ENCODE data around the gene LRMDA.

The LRMDA gene

DNA sequence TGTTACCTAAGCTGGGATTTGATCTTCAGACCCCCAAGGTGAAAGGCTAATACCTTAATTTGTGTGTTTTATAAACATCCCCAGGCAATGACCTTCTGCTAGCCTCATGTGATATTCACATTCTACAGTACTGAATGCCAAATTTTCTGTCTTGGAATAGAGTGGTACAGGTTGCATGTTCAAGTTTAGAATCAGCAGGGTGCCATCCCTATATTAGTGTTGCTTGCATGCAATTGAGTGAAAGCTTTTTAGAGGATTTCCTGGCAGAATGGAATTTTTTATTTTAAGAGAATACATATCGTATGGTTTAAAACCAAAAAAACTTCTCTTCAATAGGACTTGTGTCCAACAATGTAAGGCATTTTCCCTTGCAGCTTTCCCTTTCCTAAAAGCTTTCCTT is 107.3 kb downstream of the LRMDA start:
- DNase-seq (ENCODE audit: low read depth, low spot score), result no peak

DNA sequence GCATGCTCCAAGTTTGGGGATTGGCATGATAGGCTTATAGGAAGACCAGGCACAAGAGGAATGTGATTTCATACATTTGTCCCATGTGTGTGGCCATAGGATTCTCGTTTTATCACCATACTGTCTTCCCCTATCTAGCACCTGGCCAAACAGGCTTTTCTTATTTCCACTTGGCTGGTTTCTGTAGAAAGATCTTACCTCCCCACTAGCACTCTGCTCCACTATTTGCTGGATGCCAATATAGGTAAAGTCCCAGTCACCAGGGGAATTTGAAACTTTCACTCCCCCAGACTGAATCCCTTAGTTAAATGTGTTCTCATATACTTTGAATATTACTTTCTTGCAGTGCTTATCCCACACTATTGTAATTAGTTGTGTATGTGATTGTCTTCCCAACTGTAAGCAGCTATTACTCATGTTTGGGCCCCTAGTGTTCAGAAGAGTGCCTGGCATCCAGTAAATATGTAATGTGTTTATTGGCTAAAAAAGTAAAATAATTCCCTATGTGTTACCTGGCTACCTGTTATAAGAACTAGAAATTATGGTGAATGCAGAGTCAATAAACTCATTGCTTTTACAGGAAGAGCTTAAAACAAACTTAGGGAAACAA is 109.0 kb downstream of the LRMDA start:
- DNase-seq (ENCODE audit: low read depth, low spot score), result no peak

GRCh38 chr10:75540981-75541380 is 109.6 kb downstream of the LRMDA start:
- no peak for DNase-seq (ENCODE audit: low read depth, low spot score)

GRCh38 chr10:75541411-75541810 is 110.0 kb downstream of the LRMDA start:
- no peak for DNase-seq (ENCODE audit: low read depth, low spot score)

DNA sequence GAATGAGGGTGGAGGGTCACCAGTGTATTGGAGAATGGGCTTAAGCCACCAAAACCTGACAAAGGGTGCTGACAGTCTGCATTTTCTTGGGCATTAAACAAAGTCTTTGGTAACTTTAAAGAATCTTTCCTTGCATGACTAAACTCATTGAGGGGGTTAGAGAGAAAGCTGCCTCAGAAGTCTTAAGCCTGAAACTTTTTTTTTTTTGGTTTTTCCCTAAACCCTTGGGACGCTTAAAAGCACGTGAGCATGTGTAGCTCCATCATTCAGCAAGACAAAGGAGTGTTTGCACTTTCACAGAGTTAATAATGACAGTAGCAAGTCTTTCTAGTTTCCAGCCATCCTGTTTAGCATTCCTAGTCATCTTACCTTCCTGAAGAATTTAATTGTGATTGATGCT is 110.7 kb downstream of the LRMDA start:
- peak; percentile 34 for DNase-seq (ENCODE audit: low read depth, low spot score)

GRCh38 chr10:75542906-75543305 is 111.5 kb downstream of the LRMDA start:
- peak; percentile 68 for DNase-seq (ENCODE audit: low read depth, low spot score)

GRCh38 chr10:75544386-75544785 is 113.0 kb downstream of the LRMDA start:
- DNase-seq (ENCODE audit: low read depth, low spot score), result no peak

- no peak for DNase-seq (ENCODE audit: low read depth, low spot score)
Measured at GRCh38 chr10:75544993-75545706, 113.7 kb downstream of the LRMDA start.

DNA sequence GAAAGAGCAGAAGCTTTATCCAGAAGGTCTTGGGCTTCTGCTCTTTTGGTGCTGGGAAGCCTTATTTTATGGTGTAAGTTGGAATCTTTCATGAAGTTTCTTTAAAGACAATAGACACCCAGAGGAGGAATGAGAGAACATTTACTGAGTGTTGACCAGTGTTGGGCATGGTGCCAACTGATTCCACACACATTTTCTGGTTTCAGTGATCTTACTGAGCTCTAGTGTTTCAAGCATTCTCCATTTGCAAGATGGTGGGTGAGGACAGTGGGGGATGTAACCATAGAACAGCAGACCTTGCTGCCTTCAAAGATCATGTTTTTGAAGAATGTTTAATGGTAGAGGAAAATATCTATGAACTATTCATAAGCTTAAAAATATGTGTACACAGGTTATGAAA is 114.6 kb downstream of the LRMDA start:
- no peak for DNase-seq (ENCODE audit: low read depth, low spot score)

GRCh38 chr10:75547391-75548298 is 116.2 kb downstream of the LRMDA start:
- DNase-seq (ENCODE audit: low read depth, low spot score), result peak; percentile 16

- DNase-seq (ENCODE audit: low read depth, low spot score), result no peak
Measured at GRCh38 chr10:75548356-75548755, 116.9 kb downstream of the LRMDA start.

DNA sequence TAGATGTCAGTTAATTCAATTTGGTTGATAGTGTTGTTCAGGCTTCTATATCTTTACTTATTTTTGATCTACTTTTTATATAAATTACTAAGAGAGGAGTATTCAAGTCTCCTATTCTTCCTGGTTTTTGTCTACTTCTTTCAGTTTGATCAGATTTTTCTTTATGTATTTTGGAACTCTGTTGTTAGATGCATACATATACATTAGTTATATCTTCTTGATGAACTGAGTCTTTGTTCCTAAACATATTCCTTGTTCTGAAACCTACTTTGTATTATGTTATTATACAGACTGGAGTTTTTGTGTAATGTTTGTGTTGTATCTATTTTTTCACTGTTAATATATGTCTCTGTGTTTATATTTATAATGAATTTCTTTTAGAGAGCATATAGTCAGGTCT is 118.8 kb downstream of the LRMDA start:
- no peak for DNase-seq (ENCODE audit: low read depth, low spot score)

GRCh38 chr10:75552171-75552570 is 120.7 kb downstream of the LRMDA start:
- no peak for DNase-seq (ENCODE audit: low read depth, low spot score)

DNA sequence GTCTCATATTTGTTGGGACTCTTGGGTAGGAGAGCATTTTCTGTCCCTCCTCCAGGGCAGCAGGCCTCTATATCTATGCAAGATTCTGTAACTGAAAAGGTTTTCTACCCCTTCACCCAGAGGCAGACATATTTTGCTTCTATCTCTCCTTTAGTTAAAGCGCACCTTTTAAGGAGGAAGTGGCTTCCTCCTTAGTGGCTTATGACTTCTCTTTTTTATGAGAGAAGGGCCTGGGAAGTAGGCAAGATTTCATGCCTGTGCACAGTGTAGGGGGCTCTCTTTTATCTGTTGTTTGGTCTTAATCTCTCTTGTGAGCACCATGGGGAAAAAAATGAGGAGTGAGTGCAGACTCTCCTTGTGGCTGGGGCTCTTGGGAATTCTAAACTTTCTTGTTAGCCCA is 122.1 kb downstream of the LRMDA start:
- DNase-seq (ENCODE audit: low read depth, low spot score), result no peak

DNA sequence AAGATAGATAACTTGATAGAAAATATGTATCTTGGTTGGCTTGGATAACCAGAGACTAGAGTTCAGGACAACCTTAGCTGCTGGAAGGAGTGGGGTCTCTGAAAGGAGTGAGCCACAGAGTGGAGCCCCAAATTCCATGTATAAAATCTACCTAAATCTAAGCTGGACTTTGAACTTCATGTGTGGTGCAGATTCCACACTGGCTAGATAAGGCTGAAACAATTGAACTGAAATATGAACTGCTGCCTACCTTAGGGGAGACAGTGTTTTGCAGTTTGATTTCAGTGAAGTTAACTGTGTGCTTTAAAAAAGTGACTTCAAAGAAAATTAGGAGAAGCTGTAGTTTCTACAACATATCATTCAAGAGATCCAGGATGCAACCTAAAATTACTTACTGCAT is 123.9 kb downstream of the LRMDA start:
- DNase-seq (ENCODE audit: low read depth, low spot score), result no peak

GRCh38 chr10:75556320-75556719 is 124.9 kb downstream of the LRMDA start:
- no peak for DNase-seq (ENCODE audit: low read depth, low spot score)

GRCh38 chr10:75565286-75566251 is 134.1 kb downstream of the LRMDA start:
- DNase-seq (ENCODE audit: low read depth, low spot score), result no peak

DNA sequence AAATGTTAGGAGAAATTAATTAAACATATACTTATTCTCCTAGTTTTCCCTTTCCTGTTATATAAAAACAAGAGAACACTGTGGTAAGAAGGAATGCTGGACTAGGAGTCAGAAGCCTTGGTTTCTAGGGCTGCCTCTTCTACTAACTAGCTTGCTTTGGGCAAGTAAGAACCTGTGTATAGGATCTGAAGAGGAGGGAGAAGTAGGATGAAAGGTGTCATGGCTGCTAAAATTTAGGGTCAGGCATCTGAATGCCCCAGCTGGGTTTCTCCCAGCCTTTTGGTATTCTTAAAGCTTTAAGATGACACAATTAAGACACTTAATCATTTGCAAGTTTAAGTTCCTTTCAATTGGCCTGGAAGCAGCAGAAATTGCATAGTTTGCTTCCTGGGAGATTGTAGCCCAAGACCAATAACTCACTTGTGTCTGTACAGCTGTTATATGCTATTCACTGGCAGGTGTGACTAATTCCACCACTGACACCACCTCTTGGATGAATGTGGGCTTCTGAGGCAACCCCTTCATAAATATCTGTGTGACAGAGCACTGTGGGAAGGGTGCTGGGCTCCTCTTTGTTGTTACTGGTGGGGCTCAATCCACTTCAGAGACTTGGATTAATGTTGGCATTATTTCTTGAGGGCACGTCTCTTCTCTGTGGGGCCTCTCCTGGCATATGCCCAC is 137.2 kb downstream of the LRMDA start:
- DNase-seq (ENCODE audit: low read depth, low spot score), result no peak

DNA sequence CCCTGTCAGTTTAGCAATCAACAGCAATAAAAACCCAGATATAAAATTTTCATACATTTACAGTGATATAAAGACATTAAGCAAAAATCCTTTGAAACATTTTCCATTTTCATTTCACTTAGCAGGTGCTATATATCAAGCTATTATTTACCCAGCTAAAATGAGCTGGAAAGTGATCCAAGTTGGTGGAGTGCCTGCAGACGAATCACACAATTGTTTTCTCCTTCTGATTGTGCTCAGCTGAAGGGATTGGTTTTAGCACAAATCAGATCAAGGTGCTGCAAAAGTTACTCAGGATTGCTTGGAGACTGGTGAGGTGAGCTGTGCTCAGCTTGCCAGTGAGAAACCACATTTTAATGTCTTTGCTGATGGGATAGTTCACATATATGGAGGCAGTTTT is 138.1 kb downstream of the LRMDA start:
- DNase-seq (ENCODE audit: low read depth, low spot score), result no peak

DNA sequence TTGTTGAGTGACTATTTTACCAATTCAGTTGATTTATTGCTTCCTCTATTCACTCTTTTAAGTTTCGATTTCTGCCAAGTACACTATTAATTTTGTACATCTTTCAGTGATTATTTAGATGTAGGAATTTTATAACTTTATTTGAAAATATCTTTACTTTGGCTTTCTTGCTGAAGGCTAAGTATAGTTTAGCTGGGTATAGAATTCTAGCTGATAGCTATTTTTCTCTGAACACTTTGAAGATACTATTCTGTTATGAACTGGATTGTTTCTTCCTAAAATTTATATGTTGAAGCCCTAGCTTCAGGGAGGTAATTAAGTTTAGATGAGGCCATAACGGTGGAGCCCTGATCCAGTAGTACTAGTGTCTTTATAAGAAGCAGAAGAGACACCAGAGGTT is 141.1 kb downstream of the LRMDA start:
- no peak for DNase-seq (ENCODE audit: low read depth, low spot score)

- peak; percentile 8 for DNase-seq (ENCODE audit: low read depth, low spot score)
Measured at GRCh38 chr10:75575940-75576339, 144.5 kb downstream of the LRMDA start.
